Stimulated activated CD8-positive, alpha-beta memory T cell treated with anti-CD3 and anti-CD28 coated beads, Interleukin-2, amount 100 ng/mL, for 48 hours (primary cell): ENCODE measurements around the gene COA5.

Source experiments
- DNase-seq, 2 donors: peaks; one replicate each; pipeline ENCODE4 v3.0.0-alpha.2; 2020; ENCODE audit warnings: low read depth in 2 of 2

Gene COA5

DNA sequence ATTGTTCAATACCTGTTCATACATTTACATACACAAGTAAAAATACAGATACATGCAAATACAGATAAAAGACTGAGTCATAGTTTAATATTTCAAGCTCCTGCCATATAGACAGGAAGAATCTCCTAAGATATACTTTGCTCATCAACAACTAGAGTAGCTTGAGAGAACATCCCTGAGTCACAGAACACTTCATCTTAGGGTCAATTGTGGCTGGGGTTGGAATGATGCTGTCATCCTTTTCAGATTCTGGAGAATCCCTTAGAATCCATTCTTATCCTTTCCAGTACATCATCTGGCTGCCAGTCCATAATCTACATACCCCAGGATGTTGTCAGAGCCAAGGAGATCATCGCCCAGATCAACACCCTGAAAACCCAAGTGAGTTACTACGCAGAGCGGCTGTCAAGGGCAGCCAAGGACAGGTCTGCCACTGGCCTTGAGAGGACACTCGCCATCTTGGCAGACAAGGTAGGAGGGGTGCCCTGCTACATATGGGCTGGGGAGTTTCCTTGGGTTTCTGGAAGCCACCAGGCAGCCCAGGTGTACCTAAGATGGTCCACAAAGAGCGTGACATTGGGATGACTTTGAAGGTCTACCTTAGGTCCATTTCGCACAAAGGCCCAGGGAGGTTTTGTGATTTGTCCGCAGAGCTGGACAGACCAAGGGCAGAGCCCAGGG lies 55.7 kb downstream of the COA5 start:
- no peak for DNase-seq

DNA sequence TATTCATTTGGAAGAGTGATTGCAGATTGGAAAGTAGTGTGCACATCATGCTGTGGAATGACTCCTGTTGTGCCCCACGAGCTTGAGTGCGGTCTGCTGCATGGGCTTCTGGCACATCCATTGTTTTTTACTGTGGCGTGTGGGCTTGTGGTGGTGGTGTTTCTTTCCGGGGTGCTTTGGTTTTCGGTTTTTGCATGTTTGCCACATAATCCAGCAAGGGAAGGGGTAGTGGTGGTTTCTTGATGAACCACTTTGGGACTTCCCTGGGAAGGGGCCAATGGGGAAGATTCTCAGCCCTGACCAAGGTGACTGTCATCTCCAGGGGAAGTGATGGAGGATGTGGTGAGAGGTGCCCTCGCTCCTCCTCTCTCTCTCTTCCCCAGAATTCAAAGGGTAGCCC lies 57.0 kb downstream of the COA5 start:
- DNase-seq: peak; percentile 23 to 43

GRCh38 chr2:98550165-98550564 lies 58.1 kb downstream of the COA5 start:
- DNase-seq: no peak
